ENCODE measurements around the gene CPA2.

The CPA2 gene

DNA sequence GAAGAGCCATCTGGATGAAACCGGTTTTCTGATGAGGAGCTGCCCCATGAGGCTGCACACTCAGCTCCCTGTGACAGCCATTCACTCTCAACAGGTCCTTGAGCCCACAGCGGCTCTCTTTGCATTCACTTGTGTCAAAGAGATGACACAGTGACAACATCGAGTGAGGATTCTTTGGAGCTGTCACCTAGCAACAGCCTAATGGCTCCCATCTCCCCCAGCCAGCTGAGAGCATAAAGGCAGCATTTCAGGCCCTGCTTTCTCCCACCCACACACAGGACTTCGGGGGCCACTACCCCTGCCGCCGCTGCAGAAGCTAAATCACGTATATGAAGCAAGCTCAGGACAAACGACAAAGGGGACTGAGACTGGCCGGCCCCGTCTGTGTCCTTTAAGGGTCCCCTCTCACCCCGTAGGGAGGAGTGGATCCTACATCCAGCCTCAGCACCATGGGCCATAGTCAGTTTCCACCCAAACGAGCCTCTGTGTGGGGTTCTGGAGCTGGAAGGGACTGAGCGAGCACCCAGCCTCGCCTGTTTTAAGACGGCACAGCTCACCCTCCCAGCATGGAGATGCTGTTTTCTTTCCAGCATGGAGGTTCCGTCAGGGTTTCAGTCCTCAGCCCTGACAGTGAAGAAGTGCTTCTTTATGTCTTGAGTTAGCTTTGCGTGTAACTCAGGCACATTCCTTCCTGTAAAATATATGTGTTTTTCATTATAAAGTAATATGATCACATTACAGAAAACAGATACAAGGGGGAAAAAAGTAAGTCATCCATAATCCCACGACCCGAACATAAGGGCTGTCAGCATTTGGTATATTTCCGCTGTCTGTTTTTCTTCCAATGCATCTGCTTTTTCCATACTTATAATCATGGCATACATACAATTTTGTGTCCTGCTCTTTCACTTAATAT is 31.2 kb downstream of the CPA2 start:
- H2AFZ ChIP-seq (ENCODE audit: low read length, unreplicated experiment), result no peak overlapping the region
- no peak overlapping the region for H3K4me3 ChIP-seq (ENCODE audit: low read depth, low read length)
- H3K79me2 ChIP-seq (ENCODE audit: control insufficient read depth, insufficient read depth, low read length, unreplicated experiment), result no peaks in the 10 kb centered on the region
- H3K27ac ChIP-seq (ENCODE audit: low read depth, low read length), result no peak overlapping the region
- H3K36me3 ChIP-seq (ENCODE audit: insufficient read depth, low read length), result 0 out of 2 replicates have a peak, but pooled peaks cover 6% of the 10 kb centered on the region
- H3K27me3 ChIP-seq (ENCODE audit: insufficient read depth, low read length), result no peaks in the 10 kb centered on the region
- peaks cover 8% of the 10 kb centered on the region for H3K4me1 ChIP-seq (ENCODE audit: control insufficient read depth, insufficient read depth, low read length, unreplicated experiment)

DNA sequence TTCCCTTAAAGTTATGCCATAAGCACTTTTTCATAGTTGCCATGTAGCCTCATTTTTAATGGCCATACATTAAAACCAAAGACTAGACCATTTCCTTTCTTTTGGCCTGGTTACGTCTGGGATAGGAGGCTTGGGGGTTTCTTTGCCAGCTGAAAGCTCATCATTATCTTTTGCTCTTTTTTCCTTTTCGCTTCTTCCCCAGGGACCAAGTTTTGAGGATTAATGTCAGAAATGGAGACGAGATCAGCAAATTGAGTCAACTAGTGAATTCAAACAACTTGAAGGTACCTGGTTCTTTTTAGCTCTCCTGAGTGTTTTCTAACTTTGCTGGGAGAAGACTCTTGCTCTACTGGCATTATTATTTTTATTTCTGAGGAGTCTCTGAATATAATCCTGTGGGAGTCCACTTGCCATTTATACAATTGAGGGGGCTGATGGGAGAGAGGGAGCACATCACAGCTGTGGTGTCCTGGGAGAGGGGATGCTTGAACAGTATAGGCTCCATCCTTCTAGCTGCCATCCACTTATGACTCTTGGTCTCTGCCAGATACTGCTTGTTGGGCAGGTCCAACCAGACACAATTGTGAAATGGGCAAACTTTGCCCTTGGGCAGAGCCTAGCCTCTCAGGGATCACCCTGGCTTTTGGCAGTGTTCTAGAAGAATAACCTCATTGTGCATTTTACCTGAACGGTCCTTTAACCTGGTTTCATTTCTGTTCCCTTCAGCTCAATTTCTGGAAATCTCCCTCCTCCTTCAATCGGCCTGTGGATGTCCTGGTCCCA is 32.1 kb downstream of the CPA2 start:
- Histone ChIP-seq H2AFZ (ENCODE audit: low read length, unreplicated experiment) (no peak overlapping the region), H3K4me1 (ENCODE audit: control insufficient read depth, insufficient read depth, low read length, unreplicated experiment) (peaks cover under 1% of the 10 kb centered on the region), H3K4me3 (ENCODE audit: low read depth, low read length) (no peak overlapping the region), H3K79me2 (ENCODE audit: control insufficient read depth, insufficient read depth, low read length, unreplicated experiment) (no peaks in the 10 kb centered on the region), H3K27me3 (ENCODE audit: insufficient read depth, low read length) (no peaks in the 10 kb centered on the region), H3K27ac (ENCODE audit: low read depth, low read length) (no peak overlapping the region), H3K36me3 (ENCODE audit: insufficient read depth, low read length) (0 out of 2 replicates have a peak, but pooled peaks cover 6% of the 10 kb centered on the region)

DNA sequence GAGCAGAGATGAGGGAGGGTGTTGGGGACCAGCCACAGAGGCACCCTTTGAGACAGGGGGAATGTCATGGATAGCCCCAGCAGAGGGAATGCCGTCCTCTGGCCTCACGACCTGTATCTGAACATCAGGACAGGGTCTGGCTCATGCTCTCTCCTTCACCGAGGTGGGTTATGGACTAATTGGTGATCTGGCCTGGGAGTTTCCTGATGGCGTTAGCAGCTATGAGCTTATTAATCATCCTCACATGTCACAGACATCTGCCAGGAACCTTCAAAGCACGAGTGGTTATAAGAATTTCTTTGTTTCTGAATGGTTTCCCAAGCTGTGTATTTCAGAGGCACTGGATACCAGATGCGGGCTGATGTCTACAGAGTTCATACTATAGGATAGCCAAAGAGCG is 33.2 kb downstream of the CPA2 start:
- Histone ChIP-seq H3K36me3 (ENCODE audit: insufficient read depth, low read length) (peaks cover 6% of the 10 kb centered on the region; the same call in 1 of the 2 replicates), H3K4me3 (ENCODE audit: low read depth, low read length) (no peak overlapping the region), H3K27ac (ENCODE audit: low read depth, low read length) (no peak overlapping the region), H2AFZ (ENCODE audit: low read length, unreplicated experiment) (no peak overlapping the region), H3K79me2 (ENCODE audit: control insufficient read depth, insufficient read depth, low read length, unreplicated experiment) (no peaks in the 10 kb centered on the region), H3K27me3 (ENCODE audit: insufficient read depth, low read length) (no peaks in the 10 kb centered on the region), H3K4me1 (ENCODE audit: control insufficient read depth, insufficient read depth, low read length, unreplicated experiment) (no peaks in the 10 kb centered on the region)

DNA sequence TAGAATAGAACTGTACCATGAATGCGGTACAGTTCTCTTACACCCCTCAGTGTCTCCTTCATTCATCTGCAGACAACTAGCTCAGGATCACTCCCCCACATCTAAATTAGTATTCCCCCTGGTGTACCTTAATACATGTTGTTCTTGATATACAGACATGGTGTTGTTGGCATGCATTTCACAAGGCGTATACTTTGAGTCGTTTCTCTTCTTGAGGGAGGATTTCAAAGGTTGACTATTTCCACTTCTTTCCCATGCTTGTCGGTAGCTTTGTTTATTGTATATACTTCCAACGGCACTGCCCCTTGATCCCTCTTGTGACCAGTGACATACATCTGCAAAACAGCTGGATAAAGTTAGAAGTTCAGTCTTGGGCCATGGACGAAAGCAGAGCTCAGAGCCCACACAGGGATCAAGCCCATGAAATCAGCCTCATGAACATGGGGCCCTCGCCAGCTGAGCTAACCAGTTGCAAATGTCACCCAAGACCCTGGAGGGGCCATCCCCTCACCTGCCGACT is 34.9 kb downstream of the CPA2 start:
- H3K4me3 ChIP-seq (ENCODE audit: low read depth, low read length), result no peak overlapping the region
- H2AFZ ChIP-seq (ENCODE audit: low read length, unreplicated experiment), result no peak overlapping the region
- no peaks in the 10 kb centered on the region for H3K4me1 ChIP-seq (ENCODE audit: control insufficient read depth, insufficient read depth, low read length, unreplicated experiment)
- H3K27me3 ChIP-seq (ENCODE audit: insufficient read depth, low read length), result no peaks in the 10 kb centered on the region
- H3K36me3 ChIP-seq (ENCODE audit: insufficient read depth, low read length), result peaks cover 10% of the 10 kb centered on the region; the same call in 1 of the 2 replicates
- no peaks in the 10 kb centered on the region for H3K79me2 ChIP-seq (ENCODE audit: control insufficient read depth, insufficient read depth, low read length, unreplicated experiment)
- no peak overlapping the region for H3K27ac ChIP-seq (ENCODE audit: low read depth, low read length)

DNA sequence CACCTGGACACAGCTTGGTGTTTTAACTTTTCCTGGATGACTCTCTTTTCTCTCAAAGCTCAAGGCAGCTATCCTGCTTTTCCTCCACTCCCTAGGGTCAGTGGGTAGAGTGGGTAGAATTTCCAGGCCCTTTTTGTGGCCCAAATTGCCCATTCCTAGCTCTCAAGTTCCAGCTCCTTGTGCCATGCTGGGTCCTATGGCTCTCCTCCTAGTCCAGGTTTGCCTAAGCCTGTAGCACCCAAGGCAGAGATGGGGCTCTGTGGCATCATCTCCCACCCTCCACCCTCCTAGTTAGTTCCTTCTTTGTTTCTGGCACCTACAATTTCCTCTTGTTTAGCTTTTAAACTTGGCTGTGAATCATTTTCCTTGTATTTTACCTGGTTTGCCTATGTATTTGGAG is 36.0 kb downstream of the CPA2 start:
- Histone ChIP-seq H3K4me3 (ENCODE audit: low read depth, low read length) (no peak overlapping the region), H3K27ac (ENCODE audit: low read depth, low read length) (no peak overlapping the region), H3K36me3 (ENCODE audit: insufficient read depth, low read length) (peaks cover 10% of the 10 kb centered on the region; the same call in 1 of the 2 replicates), H3K79me2 (ENCODE audit: control insufficient read depth, insufficient read depth, low read length, unreplicated experiment) (no peaks in the 10 kb centered on the region), H3K27me3 (ENCODE audit: insufficient read depth, low read length) (no peaks in the 10 kb centered on the region), H2AFZ (ENCODE audit: low read length, unreplicated experiment) (no peak overlapping the region), H3K4me1 (ENCODE audit: control insufficient read depth, insufficient read depth, low read length, unreplicated experiment) (no peaks in the 10 kb centered on the region)

DNA sequence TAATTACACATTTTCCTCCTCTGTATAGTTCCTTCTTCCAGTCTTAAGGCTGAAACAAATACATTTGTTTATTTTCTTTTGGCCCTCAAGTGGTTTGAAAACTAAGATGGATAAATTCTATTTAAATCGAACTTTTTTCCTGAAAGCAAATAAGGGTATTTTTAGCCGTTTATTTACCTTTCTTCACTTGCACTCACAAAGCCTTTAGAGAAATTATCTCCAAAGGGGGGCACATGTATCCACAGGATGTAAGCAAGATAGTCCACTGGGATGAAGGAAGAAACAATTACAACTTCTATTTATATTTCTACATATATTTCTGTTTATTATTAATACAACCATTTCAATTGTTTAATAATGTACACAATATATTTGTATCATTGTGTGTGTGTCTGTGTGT is 36.5 kb downstream of the CPA2 start:
- no peak overlapping the region for H3K4me3 ChIP-seq (ENCODE audit: low read depth, low read length)
- H3K36me3 ChIP-seq (ENCODE audit: insufficient read depth, low read length), result peaks cover 10% of the 10 kb centered on the region; the same call in 1 of the 2 replicates
- H3K79me2 ChIP-seq (ENCODE audit: control insufficient read depth, insufficient read depth, low read length, unreplicated experiment), result no peaks in the 10 kb centered on the region
- no peak overlapping the region for H3K27ac ChIP-seq (ENCODE audit: low read depth, low read length)
- H2AFZ ChIP-seq (ENCODE audit: low read length, unreplicated experiment), result no peak overlapping the region
- no peaks in the 10 kb centered on the region for H3K4me1 ChIP-seq (ENCODE audit: control insufficient read depth, insufficient read depth, low read length, unreplicated experiment)
- no peaks in the 10 kb centered on the region for H3K27me3 ChIP-seq (ENCODE audit: insufficient read depth, low read length)

DNA sequence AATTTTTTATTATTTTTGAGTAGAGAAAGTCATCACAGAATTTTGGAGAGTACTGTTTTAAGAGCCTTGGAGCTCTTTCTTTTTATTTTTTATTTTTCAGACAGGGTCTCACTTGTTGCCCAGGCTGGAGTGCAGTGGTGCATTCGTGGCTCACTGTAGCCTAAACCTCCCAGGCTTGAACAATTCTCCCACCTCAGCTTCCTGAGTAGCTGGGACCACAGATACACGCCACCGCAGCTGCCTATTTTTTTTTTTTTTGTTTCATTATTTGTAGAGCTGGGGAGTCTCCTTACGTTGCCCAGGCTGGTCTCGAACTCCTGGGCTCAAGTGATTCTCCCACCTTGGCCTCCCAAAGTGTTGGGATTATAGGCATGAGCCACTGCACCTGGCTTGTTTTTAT is 36.9 kb downstream of the CPA2 start:
- Histone ChIP-seq H3K36me3 (ENCODE audit: insufficient read depth, low read length) (peaks cover 10% of the 10 kb centered on the region; the same call in 1 of the 2 replicates), H2AFZ (ENCODE audit: low read length, unreplicated experiment) (no peak overlapping the region), H3K4me1 (ENCODE audit: control insufficient read depth, insufficient read depth, low read length, unreplicated experiment) (no peaks in the 10 kb centered on the region), H3K27me3 (ENCODE audit: insufficient read depth, low read length) (no peaks in the 10 kb centered on the region), H3K79me2 (ENCODE audit: control insufficient read depth, insufficient read depth, low read length, unreplicated experiment) (no peaks in the 10 kb centered on the region), H3K27ac (ENCODE audit: low read depth, low read length) (no peak overlapping the region), H3K4me3 (ENCODE audit: low read depth, low read length) (no peak overlapping the region)

DNA sequence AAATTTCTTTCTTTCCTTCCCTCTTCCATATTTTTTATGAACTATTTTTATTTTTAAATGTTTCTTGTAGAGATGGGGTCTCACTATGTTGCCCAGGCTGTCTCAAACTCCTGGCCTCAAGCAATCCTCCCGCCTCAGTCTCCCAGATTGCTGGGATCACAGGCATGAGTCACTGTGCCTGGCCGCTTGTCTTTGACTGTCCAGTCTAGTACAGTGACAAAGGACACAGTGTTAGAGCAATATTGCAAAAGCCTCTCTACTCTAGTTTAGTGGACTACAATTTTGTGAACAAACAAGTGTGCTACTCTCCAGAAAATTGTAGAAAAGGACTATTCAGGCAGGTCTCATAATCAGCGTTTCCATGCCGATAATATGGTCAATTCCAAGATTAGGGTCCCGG is 37.3 kb downstream of the CPA2 start:
- H3K4me1 ChIP-seq (ENCODE audit: control insufficient read depth, insufficient read depth, low read length, unreplicated experiment), result no peaks in the 10 kb centered on the region
- no peak overlapping the region for H3K27ac ChIP-seq (ENCODE audit: low read depth, low read length)
- no peaks in the 10 kb centered on the region for H3K27me3 ChIP-seq (ENCODE audit: insufficient read depth, low read length)
- no peaks in the 10 kb centered on the region for H3K79me2 ChIP-seq (ENCODE audit: control insufficient read depth, insufficient read depth, low read length, unreplicated experiment)
- H2AFZ ChIP-seq (ENCODE audit: low read length, unreplicated experiment), result no peak overlapping the region
- H3K4me3 ChIP-seq (ENCODE audit: low read depth, low read length), result no peak overlapping the region
- H3K36me3 ChIP-seq (ENCODE audit: insufficient read depth, low read length), result peaks cover 10% of the 10 kb centered on the region; the same call in 1 of the 2 replicates

DNA sequence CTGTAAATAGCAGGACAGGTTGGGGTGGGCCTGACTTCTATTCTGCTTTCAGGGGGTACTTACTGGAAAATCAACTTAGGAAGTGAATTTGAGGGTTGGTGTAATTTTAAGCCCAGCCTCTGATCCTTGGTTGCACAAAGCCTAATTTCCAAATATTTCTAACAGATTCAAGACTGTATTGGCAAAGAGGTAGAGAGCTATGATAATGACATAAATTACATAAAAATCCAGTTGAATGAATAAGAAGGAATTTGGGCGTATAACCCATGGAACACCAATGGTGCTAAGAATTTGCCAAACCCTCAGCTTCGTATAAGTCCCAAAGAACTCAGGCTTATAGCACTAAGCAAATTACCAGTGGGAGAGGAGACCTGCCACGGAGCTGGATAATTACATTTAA is 38.2 kb downstream of the CPA2 start:
- Histone ChIP-seq H3K4me1 (ENCODE audit: control insufficient read depth, insufficient read depth, low read length, unreplicated experiment) (no peaks in the 10 kb centered on the region), H2AFZ (ENCODE audit: low read length, unreplicated experiment) (no peak overlapping the region), H3K4me3 (ENCODE audit: low read depth, low read length) (no peak overlapping the region), H3K79me2 (ENCODE audit: control insufficient read depth, insufficient read depth, low read length, unreplicated experiment) (no peaks in the 10 kb centered on the region), H3K27me3 (ENCODE audit: insufficient read depth, low read length) (no peaks in the 10 kb centered on the region), H3K27ac (ENCODE audit: low read depth, low read length) (no peak overlapping the region), H3K36me3 (ENCODE audit: insufficient read depth, low read length) (peaks cover 10% of the 10 kb centered on the region; the same call in 1 of the 2 replicates)

DNA sequence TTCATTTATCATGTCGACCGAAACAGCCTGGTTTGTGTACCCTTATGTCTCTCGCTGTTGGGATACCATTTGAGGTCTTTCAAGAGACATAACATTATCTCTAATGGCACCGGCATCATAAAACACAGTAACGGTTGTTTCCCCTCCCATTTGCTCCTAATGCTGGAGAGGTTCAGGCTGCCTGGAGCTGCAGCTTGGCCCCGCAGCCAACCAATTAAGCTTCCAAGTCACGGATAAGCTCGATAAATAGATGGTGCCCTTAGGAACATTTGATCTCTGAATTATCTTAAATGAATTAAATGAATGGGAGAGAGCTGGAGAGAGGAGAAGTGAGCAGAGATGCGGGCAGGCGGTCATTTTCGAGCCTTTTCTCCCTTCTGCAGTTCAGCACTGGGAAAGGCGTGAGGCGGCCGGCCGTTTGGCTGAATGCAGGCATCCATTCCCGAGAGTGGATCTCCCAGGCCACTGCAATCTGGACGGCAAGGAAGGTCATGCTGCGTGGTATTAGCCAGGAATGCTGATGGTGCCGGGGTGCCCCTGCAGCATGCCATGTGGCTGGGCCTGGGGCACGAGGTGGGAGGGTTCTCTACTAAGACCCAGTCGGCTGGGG is 38.9 kb downstream of the CPA2 start:
- Histone ChIP-seq H3K27me3 (ENCODE audit: insufficient read depth, low read length) (no peaks in the 10 kb centered on the region), H3K4me1 (ENCODE audit: control insufficient read depth, insufficient read depth, low read length, unreplicated experiment) (no peaks in the 10 kb centered on the region), H3K36me3 (ENCODE audit: insufficient read depth, low read length) (peaks cover 10% of the 10 kb centered on the region; the same call in 1 of the 2 replicates), H3K27ac (ENCODE audit: low read depth, low read length) (no peak overlapping the region), H3K4me3 (ENCODE audit: low read depth, low read length) (no peak overlapping the region), H2AFZ (ENCODE audit: low read length, unreplicated experiment) (no peak overlapping the region), H3K79me2 (ENCODE audit: control insufficient read depth, insufficient read depth, low read length, unreplicated experiment) (no peaks in the 10 kb centered on the region)
